Measurements from ENCODE around the gene DDOST.

Gene DDOST

GRCh38 chr1:20658166-20658915, 2.8 kb downstream of the DDOST start:
- Mint-ChIP-seq H3K27me3 (ENCODE audit: low read depth, poor library complexity) (no peaks in the 10 kb centered on the region), H3K9me3 (no peaks in the 10 kb centered on the region), H3K4me1 (peaks cover 31% of the 10 kb centered on the region), H3K27ac (no peak overlapping the region), H3K36me3 (ENCODE audit: low read depth) (peaks cover 50% of the 10 kb centered on the region), H3K4me3 (no peak overlapping the region)
- no peak for DNase-seq
- TF ChIP-seq CTCF (IDR thresholded peaks at IDR 0.05): no peak

DNA sequence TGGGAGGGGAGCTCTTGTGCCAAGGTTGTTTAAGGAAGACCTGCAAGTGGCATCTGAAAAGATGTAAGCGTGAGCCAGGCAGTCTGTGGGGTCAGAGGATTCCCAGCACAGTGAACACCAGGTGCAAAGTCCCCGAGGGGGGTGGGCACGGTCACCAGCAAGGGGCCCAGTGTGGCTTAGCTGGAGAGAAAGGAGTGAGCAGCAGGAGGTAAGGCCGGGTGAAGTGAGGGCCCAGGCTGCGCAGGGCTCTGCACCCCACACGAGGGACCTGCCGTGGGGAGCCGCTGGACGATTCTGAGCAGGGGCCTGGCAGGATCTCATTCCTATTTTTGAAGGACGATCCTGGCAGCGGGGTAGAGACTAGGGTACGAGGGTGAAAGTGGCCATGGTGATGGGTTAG, 4.1 kb downstream of the DDOST start:
- Mint-ChIP-seq H3K27me3 (ENCODE audit: low read depth, poor library complexity) (peaks cover 3% of the 10 kb centered on the region), H3K4me1 (peaks cover 22% of the 10 kb centered on the region), H3K9me3 (no peaks in the 10 kb centered on the region), H3K36me3 (ENCODE audit: low read depth) (peaks cover 63% of the 10 kb centered on the region), H3K27ac (no peak overlapping the region), H3K4me3 (no peak overlapping the region)
- no peak for DNase-seq
- TF ChIP-seq CTCF (IDR thresholded peaks at IDR 0.05): no peak

- Mint-ChIP-seq H3K36me3 (ENCODE audit: low read depth) (peaks cover 80% of the 10 kb centered on the region), H3K27me3 (ENCODE audit: low read depth, poor library complexity) (peaks cover 3% of the 10 kb centered on the region), H3K4me1 (peaks cover 2% of the 10 kb centered on the region), H3K9me3 (no peaks in the 10 kb centered on the region), H3K4me3 (no peak overlapping the region), H3K27ac (no peak overlapping the region)
- DNase-seq: no peak
- TF ChIP-seq CTCF (IDR thresholded peaks at IDR 0.05): no peak
Observed at GRCh38 chr1:20654104-20654690, 7.0 kb downstream of the DDOST start.

GRCh38 chr1:20652300-20652699, 8.9 kb downstream of the DDOST start:
- peaks cover 82% of the 10 kb centered on the region for H3K36me3 Mint-ChIP-seq (ENCODE audit: low read depth)
- no peaks in the 10 kb centered on the region for H3K9me3 Mint-ChIP-seq
- no peak overlapping the region for H3K4me3 Mint-ChIP-seq
- no peak for DNase-seq
- TF ChIP-seq CTCF (IDR thresholded peaks at IDR 0.05): no peak
- H3K4me1 Mint-ChIP-seq: no peaks in the 10 kb centered on the region
- H3K27me3 Mint-ChIP-seq (ENCODE audit: low read depth, poor library complexity): peaks cover 3% of the 10 kb centered on the region
- H3K27ac Mint-ChIP-seq: no peak overlapping the region

- no peak for DNase-seq
- no peak for TF ChIP-seq CTCF (IDR thresholded peaks at IDR 0.05)
- H3K9me3 Mint-ChIP-seq: no peaks in the 10 kb centered on the region
- H3K27ac Mint-ChIP-seq: no peak overlapping the region
- no peak overlapping the region for H3K4me3 Mint-ChIP-seq
- peaks cover 3% of the 10 kb centered on the region for H3K27me3 Mint-ChIP-seq (ENCODE audit: low read depth, poor library complexity)
- peaks cover 51% of the 10 kb centered on the region for H3K36me3 Mint-ChIP-seq (ENCODE audit: low read depth)
- H3K4me1 Mint-ChIP-seq: no peaks in the 10 kb centered on the region
Observed at GRCh38 chr1:20648946-20649345, 12.2 kb downstream of the DDOST start.

GRCh38 chr1:20648438-20648837, 12.7 kb downstream of the DDOST start:
- Mint-ChIP-seq H3K27me3 (ENCODE audit: low read depth, poor library complexity) (peaks cover 3% of the 10 kb centered on the region), H3K4me1 (no peaks in the 10 kb centered on the region), H3K36me3 (ENCODE audit: low read depth) (peaks cover 46% of the 10 kb centered on the region), H3K4me3 (no peak overlapping the region), H3K9me3 (no peaks in the 10 kb centered on the region), H3K27ac (no peak overlapping the region)
- DNase-seq: no peak
- no peak for TF ChIP-seq CTCF (IDR thresholded peaks at IDR 0.05)

Data from nephron progenitor cell (in vitro differentiated cells).